Endothelial cell of umbilical vein (primary cell): Measurements from ENCODE around the gene ARHGAP18.

Experiments used
- EZH2 ChIP-seq: IDR thresholded peaks from 2 replicates; pipeline ENCODE4 v1.6.1; 2012; ENCODE audit warnings: borderline replicate concordance, low read depth, mild to moderate bottlenecking, moderate library complexity, low read length, inconsistent platforms; ENCODE audit not compliant: severe bottlenecking
- MAX ChIP-seq: IDR thresholded peaks from 2 replicates; pipeline ENCODE4 v1.6.1; 2011; ENCODE audit not compliant: insufficient read depth, insufficient read length

- TF ChIP-seq MAX (no peak), EZH2 (no peak)
Measured at GRCh38 chr6:129552413-129552812, 157.6 kb downstream of the ARHGAP18 start.
